ENCODE results near the gene MYO5B.

Gene MYO5B

DNA sequence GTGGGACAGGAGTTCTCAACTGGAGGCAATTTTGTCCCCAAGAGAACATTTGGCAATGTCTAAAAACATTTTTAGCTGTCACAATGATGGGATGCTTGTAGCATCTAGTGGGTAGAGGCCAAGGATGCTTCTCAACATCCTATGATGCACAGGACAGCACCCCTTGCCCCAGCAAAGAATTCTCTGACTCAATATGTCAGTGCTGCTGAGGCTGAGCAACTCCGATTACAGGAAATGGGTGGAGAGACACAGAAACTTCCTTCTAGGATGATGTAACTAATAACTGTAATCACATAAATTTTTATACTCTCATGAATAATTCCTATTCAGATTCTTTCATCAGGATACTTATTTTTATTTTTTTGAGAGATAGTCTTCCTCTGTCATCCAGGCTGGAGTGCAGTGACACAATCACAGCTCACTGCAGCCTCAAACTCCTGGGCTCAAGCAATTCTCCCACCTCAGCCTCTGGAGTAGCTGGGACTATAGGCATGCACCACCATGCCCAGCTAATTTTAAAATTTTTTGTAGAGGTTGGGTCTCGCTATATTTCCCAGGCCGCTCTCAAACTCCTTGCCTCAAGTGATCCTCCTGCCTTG lies 261.3 kb downstream of the MYO5B start:
- H3K27ac ChIP-seq, result no peak overlapping the region
- DNase-seq, result no peak
- no peak overlapping the region for H3K4me3 ChIP-seq (ENCODE audit: low read depth, low read length)

DNA sequence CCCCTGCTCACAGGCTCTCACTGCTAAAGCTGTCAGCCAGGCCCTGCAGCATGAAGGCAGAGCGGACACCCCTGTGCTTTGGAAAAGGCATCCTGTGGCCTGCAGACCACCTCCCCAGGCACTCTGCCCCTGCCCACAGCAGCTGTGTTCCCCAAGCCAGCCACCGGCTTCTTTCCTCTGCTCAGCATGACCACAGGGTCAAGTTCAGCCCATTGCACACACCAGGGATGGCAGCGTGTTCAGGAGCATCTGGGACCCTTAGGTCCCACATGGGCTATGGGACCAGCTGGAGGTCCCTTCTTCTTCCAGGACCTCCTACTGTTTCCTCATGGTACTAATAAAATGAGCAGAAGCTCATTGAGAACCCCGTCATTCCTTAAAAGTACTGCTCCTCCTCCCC lies 263.2 kb downstream of the MYO5B start:
- Histone ChIP-seq H3K27ac (no peak overlapping the region), H3K27me3 (ENCODE audit: insufficient read depth, low read depth, severe bottlenecking) (no peaks in the 10 kb centered on the region), H3K4me3 (ENCODE audit: low read depth, low read length) (no peak overlapping the region), H3K9me3 (ENCODE audit: severe bottlenecking) (no peaks in the 10 kb centered on the region), H3K36me3 (no peaks in the 10 kb centered on the region)
- TF ChIP-seq, protein P1, sequence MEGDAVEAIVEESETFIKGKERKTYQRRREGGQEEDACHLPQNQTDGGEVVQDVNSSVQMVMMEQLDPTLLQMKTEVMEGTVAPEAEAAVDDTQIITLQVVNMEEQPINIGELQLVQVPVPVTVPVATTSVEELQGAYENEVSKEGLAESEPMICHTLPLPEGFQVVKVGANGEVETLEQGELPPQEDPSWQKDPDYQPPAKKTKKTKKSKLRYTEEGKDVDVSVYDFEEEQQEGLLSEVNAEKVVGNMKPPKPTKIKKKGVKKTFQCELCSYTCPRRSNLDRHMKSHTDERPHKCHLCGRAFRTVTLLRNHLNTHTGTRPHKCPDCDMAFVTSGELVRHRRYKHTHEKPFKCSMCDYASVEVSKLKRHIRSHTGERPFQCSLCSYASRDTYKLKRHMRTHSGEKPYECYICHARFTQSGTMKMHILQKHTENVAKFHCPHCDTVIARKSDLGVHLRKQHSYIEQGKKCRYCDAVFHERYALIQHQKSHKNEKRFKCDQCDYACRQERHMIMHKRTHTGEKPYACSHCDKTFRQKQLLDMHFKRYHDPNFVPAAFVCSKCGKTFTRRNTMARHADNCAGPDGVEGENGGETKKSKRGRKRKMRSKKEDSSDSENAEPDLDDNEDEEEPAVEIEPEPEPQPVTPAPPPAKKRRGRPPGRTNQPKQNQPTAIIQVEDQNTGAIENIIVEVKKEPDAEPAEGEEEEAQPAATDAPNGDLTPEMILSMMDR (IDR thresholded peaks at IDR 0.05; ENCODE audit: low read depth, low read length), result no peak
- DNase-seq, result no peak

More for the DNA sequence above, 261.3 kb downstream of the MYO5B start:
- no peaks in the 10 kb centered on the region for H3K36me3 ChIP-seq
- TF ChIP-seq, protein P1 (IDR thresholded peaks at IDR 0.05; ENCODE audit: low read depth, low read length), result no peak
- no peaks in the 10 kb centered on the region for H3K9me3 ChIP-seq (ENCODE audit: severe bottlenecking)
- H3K27me3 ChIP-seq (ENCODE audit: insufficient read depth, low read depth, severe bottlenecking), result no peaks in the 10 kb centered on the region

DNA sequence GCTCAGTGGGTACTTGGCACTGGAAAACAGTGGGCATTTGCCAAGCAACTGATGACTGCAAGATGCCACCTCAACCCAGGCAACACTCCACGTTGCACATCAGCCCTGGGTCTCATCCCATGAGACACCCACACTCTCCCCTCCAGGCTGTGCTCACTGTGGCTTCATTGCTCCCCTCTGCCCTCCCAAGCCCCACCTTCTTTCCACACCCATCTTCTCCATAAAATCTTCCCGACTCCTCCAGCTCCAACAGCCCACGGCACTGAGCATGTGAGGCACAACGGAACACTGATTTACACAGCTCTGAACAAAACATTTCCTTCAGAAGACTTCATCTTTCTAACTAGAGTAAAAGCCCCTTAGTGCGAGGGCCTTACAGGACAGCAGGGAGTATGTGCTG lies 263.8 kb downstream of the MYO5B start:
- Histone ChIP-seq H3K9me3 (ENCODE audit: severe bottlenecking) (no peaks in the 10 kb centered on the region), H3K27ac (no peak overlapping the region), H3K4me3 (ENCODE audit: low read depth, low read length) (no peak overlapping the region), H3K27me3 (ENCODE audit: insufficient read depth, low read depth, severe bottlenecking) (no peaks in the 10 kb centered on the region), H3K36me3 (no peaks in the 10 kb centered on the region)
- no peak for DNase-seq
- TF ChIP-seq, protein P1 (IDR thresholded peaks at IDR 0.05; ENCODE audit: low read depth, low read length), result no peak

DNA sequence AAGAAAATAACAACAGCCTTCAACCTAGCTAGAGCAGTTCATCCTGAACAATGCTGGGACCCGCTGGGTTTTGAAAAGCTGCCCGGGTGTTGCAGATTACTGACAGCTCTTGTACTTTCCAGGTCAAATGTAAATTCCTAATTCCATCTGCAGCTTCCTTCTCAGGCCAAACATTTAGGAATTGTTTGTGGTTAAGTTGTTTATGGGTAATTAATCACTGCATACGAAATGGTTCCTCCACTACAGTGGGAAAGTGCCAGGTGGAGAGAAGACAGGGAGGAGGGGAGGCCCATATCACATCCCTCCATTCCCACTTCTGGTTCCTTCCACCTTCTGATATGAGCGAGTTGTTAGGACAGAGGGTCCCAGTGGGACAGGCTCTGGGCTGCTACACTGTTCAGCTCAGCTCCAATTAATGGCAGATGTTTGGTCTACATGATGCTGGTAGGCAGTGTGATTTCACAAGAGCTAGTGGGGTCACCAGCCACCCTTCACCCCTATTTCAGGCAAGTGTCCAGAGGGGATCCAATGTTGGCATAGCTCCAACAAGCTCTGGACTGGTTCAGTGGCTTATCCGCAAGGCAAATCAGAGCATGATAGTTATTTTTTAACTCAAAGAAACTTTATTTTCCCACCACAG lies 268.7 kb downstream of the MYO5B start:
- Histone ChIP-seq H3K27ac (no peak overlapping the region), H3K9me3 (ENCODE audit: severe bottlenecking) (no peaks in the 10 kb centered on the region), H3K36me3 (no peaks in the 10 kb centered on the region), H3K27me3 (ENCODE audit: insufficient read depth, low read depth, severe bottlenecking) (no peaks in the 10 kb centered on the region), H3K4me3 (ENCODE audit: low read depth, low read length) (no peak overlapping the region)
- TF ChIP-seq, protein P1 (IDR thresholded peaks at IDR 0.05; ENCODE audit: low read depth, low read length), result no peak
- DNase-seq, result no peak

DNA sequence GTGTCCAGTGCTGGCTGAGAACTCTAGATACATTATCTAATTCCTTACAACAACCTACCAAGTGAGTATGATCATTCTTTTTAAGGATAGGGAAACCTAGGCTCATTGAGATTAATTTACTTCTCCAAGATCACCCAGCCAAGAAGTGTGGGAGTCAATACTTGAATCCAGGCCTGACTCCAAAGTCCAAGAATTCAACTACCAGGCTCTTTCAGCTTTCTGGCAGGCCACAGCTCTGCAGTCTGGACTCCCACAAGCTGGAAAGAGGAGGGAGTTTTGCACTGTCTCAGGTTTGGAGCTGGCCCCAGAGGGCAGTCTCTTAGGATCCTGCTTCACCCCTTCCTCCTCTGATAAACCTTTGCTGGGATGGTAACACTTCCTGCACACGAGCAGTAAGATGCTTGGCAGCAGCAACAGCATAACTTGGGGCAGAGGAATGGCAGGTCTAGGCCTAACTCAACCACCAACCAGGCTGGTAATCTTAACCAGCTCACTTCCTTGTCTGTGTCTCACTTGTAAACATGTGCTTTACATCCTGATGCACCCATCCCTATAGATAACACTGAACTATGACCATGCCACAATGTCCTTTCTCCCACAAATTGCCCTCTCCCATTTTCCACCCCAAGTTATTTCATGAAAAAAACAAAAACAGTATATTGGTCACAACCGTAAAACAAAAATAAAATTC lies 270.5 kb downstream of the MYO5B start:
- Histone ChIP-seq H3K27me3 (ENCODE audit: insufficient read depth, low read depth, severe bottlenecking) (no peaks in the 10 kb centered on the region), H3K9me3 (ENCODE audit: severe bottlenecking) (no peaks in the 10 kb centered on the region), H3K4me3 (ENCODE audit: low read depth, low read length) (no peak overlapping the region), H3K36me3 (no peaks in the 10 kb centered on the region), H3K27ac (no peak overlapping the region)
- TF ChIP-seq, protein P1 (IDR thresholded peaks at IDR 0.05; ENCODE audit: low read depth, low read length), result no peak
- DNase-seq, result no peak
